GM12878 (cell line): ENCODE measurements around the gene SLC24A3. TPM values are rescaled to one million over a fixed set of nuclear protein-coding genes. Genes with fewer than 3 reads are reported as not detected.

Source experiments
- ATAC-seq: fragments of 200-7000 bp; cut with Tn5 transposase; 3 replicates; pipeline ENCODE4 v1.9.1; 2020; ENCODE audit warnings: mild to moderate bottlenecking, moderate library complexity
- BruUV-seq: library from RNA; stranded (reverse); fragments of 400-500 nt; replicated peaks from 2 replicates; lab custom pipeline; 2021; lab: Mats Ljungman, UMichigan
- CTCF ChIA-PET: fragments of 300-600 bp; sonication (Branson Sonifier 250); formaldehyde crosslinking; extraction: SDS; loops from one replicate; lab custom pipeline; 2021; ENCODE audit warnings: inconsistent platforms; lab: Yijun Ruan, JAX
- POLR2A ChIA-PET: fragments of 350-600 bp; formaldehyde crosslinking; extraction: SDS; loops from one replicate; lab custom pipeline; 2021; ENCODE audit warnings: inconsistent platforms; lab: Charles Lee
- RAD21 ChIA-PET: fragments of 300-600 bp; sonication (Branson Sonifier 250); formaldehyde crosslinking; loops from one replicate; lab custom pipeline; 2023; ENCODE audit warnings: antibody characterized with exemption; ENCODE audit not compliant: unreplicated experiment; lab: Charles Lee
- SMC1A ChIA-PET: fragments of 300-600 bp; sonication (Branson Sonifier 250); formaldehyde crosslinking; loops from one replicate; lab custom pipeline; 2023; ENCODE audit not compliant: unreplicated experiment, uncharacterized antibody; lab: Charles Lee
- DNase-seq: peaks from one replicate; pipeline ENCODE4 v3.0.0-alpha.2; 2011; ENCODE audit warnings: low read depth, low spot score
- FAIRE-seq: peaks from 3 replicates; lab custom pipeline; 2011; peaks lifted over from hg19 to GRCh38; lab: Jason Lieb, UNC
- H2AFZ ChIP-seq: 2 replicates; pipeline ENCODE4 v1.6.0; 2011; ENCODE audit warnings: low read depth, low read length, control low read depth; ENCODE audit not compliant: control insufficient read depth
- H3K27ac ChIP-seq: 2 replicates; pipeline ENCODE4 v1.5.1; 2011; ENCODE audit warnings: control low read depth; ENCODE audit not compliant: control insufficient read depth, insufficient read depth
- H3K27me3 ChIP-seq, 2 experiments: replicated peaks in 1 of 2; 2 replicates each; pipeline versions ENCODE4 v1.6.0 to v1.6.1; 2011; ENCODE audit warnings: low read length in 1 of 2; ENCODE audit not compliant: control insufficient read depth in 2 of 2, insufficient read depth in 2 of 2
- H3K36me3 ChIP-seq, 2 experiments: 2 replicates each; pipeline ENCODE4 v1.5.1; 2011; ENCODE audit warnings: low read length in 1 of 2; ENCODE audit not compliant: control insufficient read depth in 2 of 2, insufficient read depth in 2 of 2
- H3K4me1 ChIP-seq: 2 replicates; pipeline ENCODE4 v1.6.1; 2011; ENCODE audit warnings: mild to moderate bottlenecking, low read length, moderate library complexity, mixed read lengths; ENCODE audit not compliant: control insufficient read depth, insufficient read depth
- H3K4me2 ChIP-seq: 2 replicates; pipeline ENCODE4 v1.6.0; 2011; ENCODE audit warnings: control low read depth; ENCODE audit not compliant: control insufficient read depth, insufficient read depth
- H3K4me3 ChIP-seq: fragments of 200-600 bp; sonication (generic); 2 replicates; pipeline ENCODE4 v1.5.1; 2016
- H3K79me2 ChIP-seq: 2 replicates; pipeline ENCODE4 v1.6.0; 2011; ENCODE audit warnings: low read length; ENCODE audit not compliant: control insufficient read depth, insufficient read depth
- H3K9ac ChIP-seq: 2 replicates; pipeline ENCODE4 v1.8.0; 2011; ENCODE audit warnings: low read length, control low read depth, mixed read lengths; ENCODE audit not compliant: control insufficient read depth, insufficient read depth
- H3K9me3 ChIP-seq: replicated peaks from 3 replicates; pipeline ENCODE4 v1.5.1; 2011; ENCODE audit warnings: mild to moderate bottlenecking, low read length; ENCODE audit not compliant: control insufficient read depth, insufficient read depth
- H4K20me1 ChIP-seq: 2 replicates; pipeline ENCODE4 v1.6.0; 2011; ENCODE audit not compliant: control insufficient read depth, insufficient read depth
- CBFB ChIP-seq: IDR thresholded peaks from 2 replicates; pipeline ENCODE4 v1.6.1; 2016; ENCODE audit warnings: antibody characterized with exemption, low read depth
- CBX3 ChIP-seq: fragments of 200-600 bp; sonication (generic); IDR thresholded peaks from 2 replicates; pipeline ENCODE4 v1.6.1; 2016; ENCODE audit warnings: low read depth, borderline replicate concordance
- CEBPB ChIP-seq, 2 experiments: fragments of 150-350 bp in 1 of 2; IDR thresholded peaks; 2 replicates each; pipeline ENCODE4 v1.6.1; 2012 to 2014; ENCODE audit warnings: low read depth in 2 of 2, low read length in 2 of 2, borderline replicate concordance in 1 of 2, inconsistent platforms in 1 of 2
- CTCF ChIP-seq, 3 experiments: IDR thresholded peaks in 2 of 3; conservative IDR thresholded peaks in 1 of 3; 2 replicates each; pipeline ENCODE4 v1.5.1; 2011; ENCODE audit warnings: low read depth in 3 of 3, low read length in 3 of 3, mild to moderate bottlenecking in 3 of 3, control low read depth in 2 of 3, moderate library complexity in 2 of 3, inconsistent platforms in 1 of 3, mixed read lengths in 1 of 3; ENCODE audit not compliant: control insufficient read depth in 2 of 3, insufficient read depth in 1 of 3; ENCODE audit errors: extremely low read depth in 1 of 3
- E4F1 ChIP-seq: fragments of 450-650 bp; IDR thresholded peaks from 2 replicates; pipeline ENCODE4 v1.6.1; 2018; ENCODE audit warnings: borderline replicate concordance, mild to moderate bottlenecking; ENCODE audit not compliant: partially characterized antibody
- ESRRA ChIP-seq: IDR thresholded peaks from 2 replicates; pipeline ENCODE4 v1.6.1; 2012; ENCODE audit warnings: mild to moderate bottlenecking, low read length, improper control_type of control experiment
- FOXM1 ChIP-seq: IDR thresholded peaks from 2 replicates; pipeline ENCODE4 v1.6.1; 2012; ENCODE audit warnings: low read depth, mild to moderate bottlenecking, inconsistent platforms, low read length, moderate library complexity
- JUND ChIP-seq: IDR thresholded peaks from 2 replicates; pipeline ENCODE4 v1.6.1; 2012; ENCODE audit warnings: low read depth, mild to moderate bottlenecking, low read length, improper control_type of control experiment, moderate library complexity
- LARP7 ChIP-seq: fragments of 450-650 bp; IDR thresholded peaks from 2 replicates; pipeline ENCODE4 v1.6.1; 2017; ENCODE audit warnings: mild to moderate bottlenecking
- MYB ChIP-seq: fragments of 150-350 bp; IDR thresholded peaks from 2 replicates; pipeline ENCODE4 v1.6.1; 2014; ENCODE audit warnings: mild to moderate bottlenecking, low read depth, low read length, borderline replicate concordance
- PAX5 ChIP-seq: IDR thresholded peaks from 2 replicates; pipeline ENCODE4 v1.6.1; 2011; ENCODE audit warnings: low read depth, low read length, borderline replicate concordance
- STAT3 ChIP-seq: IDR thresholded peaks from 2 replicates; pipeline ENCODE4 v1.6.1; 2011; ENCODE audit warnings: low read depth, low read length, improper control_type of control experiment
- WRNIP1 ChIP-seq: IDR thresholded peaks from 2 replicates; pipeline ENCODE4 v1.6.1; 2011; ENCODE audit warnings: low read depth, low read length, improper control_type of control experiment, borderline replicate concordance
- WGBS: methylation state at CpG from one replicate; pipeline ENCODE4 v1.1.6; 2016; ENCODE audit warnings: low lambda C conversion rate; ENCODE audit not compliant: insufficient replicate concordance, insufficient coverage; ENCODE audit errors: missing lambda C conversion rate; 5-methylcytosine and 5-hydroxymethylcytosine counted together
- in situ Hi-C: fragments of 300-500 bp; cut with MboI; formaldehyde crosslinking; loops from 9 replicates; pipeline ENCODE4 v1.14.3; 2018; ENCODE audit warnings: mixed read lengths
- intact Hi-C: fragments of 100-400 bp; cut with micrococcal nuclease; formaldehyde crosslinking; loops from one replicate; pipeline ENCODE4 v1.14.2; 2022; ENCODE audit not compliant: unreplicated experiment
- polyA plus RNA-seq, 11 experiments: library from polyadenylated mRNA; depleted of rRNA in 4 of 11; unstranded in 6 of 11; stranded (reverse) in 5 of 11; fragments of >200 nt; fragmentation: Nextera tagmentation in 4 of 11; fragmentation: Illumina TruSeq in 1 of 11; extraction: Ambion mirVana in 4 of 11; extraction: Trizol in 1 of 11; gene quantifications; 1 replicate in 1 of 11; 2 replicates in 10 of 11; pipeline versions ENCODE4 v1.2.1 to v1.2.3, GENCODE V29; 2011 to 2016; ENCODE audit warnings: inconsistent platforms in 2 of 11, missing spikeins in 2 of 11, low read depth in 1 of 11
- total RNA-seq, 4 experiments: library from RNA; depleted of rRNA in 3 of 4; stranded (reverse); fragments of >200 nt in 3 of 4; fragmentation: Illumina TruSeq in 1 of 4; extraction: Trizol in 1 of 4; gene quantifications; 2 replicates each; pipeline versions ENCODE4 v1.2.1 to v1.2.3, GENCODE V29; 2013 to 2021

SLC24A3 gene
- total and polyA plus RNA-seq, 10 of the 15 experiments (the other 5 are each of a cell fraction or from before 2014, with no cell fraction given) = 0.04 TPM; not detected in 9

GRCh38 chr20:19416627-19417026 lies 204.2 kb downstream of the SLC24A3 start (continued):
- TF ChIP-seq MYB (no peak), LARP7 (no peak), JUND (no peak), CBX3 (no peak), FOXM1 (no peak), E4F1 (no peak), CTCF (IDR thresholded peaks at IDR 0.05 in 2 of 3, conservative IDR thresholded peaks at IDR 0.05 in 1 of 3; ENCODE audit: control insufficient read depth in 2 of 3, extremely low read depth in 1 of 3, insufficient read depth in 1 of 3, low read depth in 3 of 3, low read length in 3 of 3) (no peak)
- TF ChIP-seq, all 136 proteins: peak for 0

GRCh38 chr20:19419396-19419795 lies 207.0 kb downstream of the SLC24A3 start:
- Histone ChIP-seq H3K79me2 (no peaks in the 10 kb centered on the region), H3K9me3 (no peaks in the 10 kb centered on the region; the same call in 2 of the 3 replicates), H3K27ac (no peak overlapping the region), H3K4me1 (no peaks in the 10 kb centered on the region), H2AFZ (no peak overlapping the region), H3K9ac (no peak overlapping the region), H4K20me1 (no peaks in the 10 kb centered on the region)
- POLR2A ChIA-PET = no interaction called here
- intact Hi-C loops = no loop called here
- BruUV-seq = no TSS peak
- SMC1A ChIA-PET = no interaction called here
- no peak for DNase-seq
- RAD21 ChIA-PET = no interaction called here
- in situ Hi-C loops = no loop called here
- TF ChIP-seq FOXM1 (no peak), STAT3 (no peak), ESRRA (no peak), CBFB (no peak), PAX5 (no peak), WRNIP1 (no peak), CEBPB (IDR thresholded peaks at IDR 0.05; ENCODE audit: borderline replicate concordance in 1 of 2, low read depth in 2 of 2, low read length in 2 of 2) (no peak)
- TF ChIP-seq, all 136 proteins: peak for 0
- H3K27me3 ChIP-seq = no peaks in the 10 kb centered on the region
- no peak overlapping the region for H3K4me2 ChIP-seq
- 0% methylated on average over 4 of the region's 4 CpGs for WGBS
- CTCF ChIA-PET = no interaction called here
- no peaks in the 10 kb centered on the region for H3K36me3 ChIP-seq
- FAIRE-seq (no peak), ATAC-seq (no peak)
- no peak overlapping the region for H3K4me3 ChIP-seq
